GM12864 (cell line): Measurements from ENCODE around the gene THY1.
"Not testable (repeated sequence)": the region's sequence is repeated elsewhere in the genome, so short reads cannot be mapped to it uniquely, and the experiment has no call there.

ENCODE experiments used
- DNase-seq: peaks from one replicate; pipeline ENCODE4 v3.0.0-alpha.2; 2011; ENCODE audit warnings: low read depth
- H3K4me3 ChIP-seq: 2 replicates; pipeline ENCODE4 v1.5.1; 2011; ENCODE audit warnings: mild to moderate bottlenecking, low read depth, low read length, control low read depth
- TF ChIP-seq, protein P1 (sequence below): IDR thresholded peaks from 2 replicates; pipeline ENCODE4 v1.5.1; 2011; ENCODE audit warnings: low read depth, mild to moderate bottlenecking, moderate library complexity, low read length, control low read depth, inconsistent platforms; ENCODE audit errors: missing control alignments

THY1 gene

DNA sequence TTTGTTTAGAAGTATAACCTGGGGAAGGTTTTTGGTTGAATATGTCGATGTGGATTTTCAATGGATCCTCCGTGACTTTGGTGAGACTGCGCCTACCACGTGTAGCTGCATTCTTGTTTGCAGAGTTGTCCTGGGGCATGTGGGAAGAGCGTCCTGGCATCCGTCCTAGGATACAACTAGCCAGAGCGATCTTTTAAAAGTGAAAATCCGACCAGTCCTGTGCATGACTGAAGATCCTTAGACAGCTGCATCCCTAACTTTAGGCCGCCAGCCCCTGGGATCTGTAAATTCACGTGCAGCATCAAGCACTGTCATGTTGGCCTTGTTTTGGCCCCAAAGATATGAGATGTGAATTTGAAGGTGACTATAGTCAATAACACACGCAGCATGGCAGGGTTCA lies 22.4 kb upstream of the THY1 start:
- TF ChIP-seq, protein P1, sequence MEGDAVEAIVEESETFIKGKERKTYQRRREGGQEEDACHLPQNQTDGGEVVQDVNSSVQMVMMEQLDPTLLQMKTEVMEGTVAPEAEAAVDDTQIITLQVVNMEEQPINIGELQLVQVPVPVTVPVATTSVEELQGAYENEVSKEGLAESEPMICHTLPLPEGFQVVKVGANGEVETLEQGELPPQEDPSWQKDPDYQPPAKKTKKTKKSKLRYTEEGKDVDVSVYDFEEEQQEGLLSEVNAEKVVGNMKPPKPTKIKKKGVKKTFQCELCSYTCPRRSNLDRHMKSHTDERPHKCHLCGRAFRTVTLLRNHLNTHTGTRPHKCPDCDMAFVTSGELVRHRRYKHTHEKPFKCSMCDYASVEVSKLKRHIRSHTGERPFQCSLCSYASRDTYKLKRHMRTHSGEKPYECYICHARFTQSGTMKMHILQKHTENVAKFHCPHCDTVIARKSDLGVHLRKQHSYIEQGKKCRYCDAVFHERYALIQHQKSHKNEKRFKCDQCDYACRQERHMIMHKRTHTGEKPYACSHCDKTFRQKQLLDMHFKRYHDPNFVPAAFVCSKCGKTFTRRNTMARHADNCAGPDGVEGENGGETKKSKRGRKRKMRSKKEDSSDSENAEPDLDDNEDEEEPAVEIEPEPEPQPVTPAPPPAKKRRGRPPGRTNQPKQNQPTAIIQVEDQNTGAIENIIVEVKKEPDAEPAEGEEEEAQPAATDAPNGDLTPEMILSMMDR: no peak
- no peak overlapping the region for H3K4me3 ChIP-seq
- no peak for DNase-seq

DNA sequence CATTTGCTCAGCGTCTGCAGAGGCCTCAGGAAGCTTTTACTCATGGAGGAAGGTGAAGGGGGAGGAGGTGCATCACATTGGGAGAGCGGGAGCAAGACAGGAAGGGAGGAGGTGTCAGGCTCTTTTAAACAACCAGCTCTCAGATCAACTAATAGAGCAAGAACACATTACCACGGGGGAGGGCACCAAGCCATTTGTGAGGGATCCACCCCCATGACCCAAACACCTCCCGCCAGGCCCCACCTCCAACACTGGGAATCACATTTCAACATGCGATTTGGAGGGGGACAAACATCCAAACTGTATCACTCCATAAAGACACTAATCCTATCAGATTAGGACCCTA lies 18.9 kb upstream of the THY1 start:
- no peak for DNase-seq
- H3K4me3 ChIP-seq: no peak overlapping the region
- TF ChIP-seq, protein P1: no peak

DNA sequence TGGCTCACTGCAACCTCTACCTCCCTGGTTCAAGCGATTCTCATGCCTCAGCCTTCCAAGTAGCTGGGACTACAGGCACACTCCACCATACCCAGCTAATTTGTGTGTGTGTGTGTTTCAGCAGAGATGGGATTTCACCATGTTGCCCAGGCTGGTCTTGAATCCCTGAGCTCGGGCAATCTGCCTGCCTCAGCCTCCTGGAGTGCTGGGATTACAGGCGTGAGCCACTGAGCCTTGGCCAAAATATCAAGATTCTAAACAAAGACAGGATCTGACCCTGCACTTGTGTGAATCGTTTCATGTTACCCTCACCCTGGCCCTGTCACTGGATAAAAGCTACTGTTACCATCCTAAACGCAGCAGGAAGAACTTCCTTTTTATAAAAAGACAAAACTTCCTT lies 15.6 kb upstream of the THY1 start:
- TF ChIP-seq, protein P1: no peak
- no peak for DNase-seq
- H3K4me3 ChIP-seq: no peak overlapping the region

DNA sequence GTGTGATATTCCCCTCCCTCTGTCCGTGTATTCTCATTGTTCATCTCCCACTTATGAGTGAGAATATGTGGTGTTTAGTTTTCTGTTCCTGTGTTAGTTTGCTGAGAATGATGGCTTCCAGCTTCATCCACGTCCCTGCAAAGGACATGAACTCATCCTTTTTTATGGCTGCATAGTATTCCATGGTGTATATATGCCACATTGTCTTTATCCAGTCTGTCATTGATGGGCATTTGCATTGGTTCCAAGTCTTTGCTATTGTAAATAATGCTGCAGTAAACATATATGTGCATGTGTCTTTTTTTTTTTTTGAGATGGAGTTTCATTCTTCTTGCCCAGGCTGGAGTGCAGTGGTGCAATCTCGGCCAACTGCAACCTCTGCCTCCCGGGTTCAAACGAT lies 14.5 kb upstream of the THY1 start:
- not testable (repeated sequence) for DNase-seq, H3K4me3 ChIP-seq

DNA sequence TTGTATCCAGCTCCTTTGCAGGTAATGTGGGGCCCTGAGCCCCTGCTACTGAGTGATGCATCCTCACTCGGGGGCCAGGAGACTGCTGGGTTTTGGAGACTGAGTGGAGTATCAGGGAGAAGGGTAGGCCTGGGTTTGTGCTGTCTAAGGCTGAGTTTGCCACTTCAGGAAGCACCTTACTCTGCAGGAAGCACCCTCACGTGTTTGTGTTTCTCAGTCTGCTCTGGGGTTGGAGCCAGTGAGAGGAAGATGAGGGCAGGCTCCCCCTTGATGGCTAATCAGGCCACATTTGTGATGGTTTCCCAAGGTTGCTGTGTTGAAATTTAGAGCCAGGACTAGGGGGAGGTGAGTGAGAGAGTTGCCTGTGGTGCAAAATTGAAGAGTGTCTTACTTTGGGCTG lies 13.7 kb upstream of the THY1 start:
- no peak overlapping the region for H3K4me3 ChIP-seq
- no peak for DNase-seq
- TF ChIP-seq, protein P1: no peak

DNA sequence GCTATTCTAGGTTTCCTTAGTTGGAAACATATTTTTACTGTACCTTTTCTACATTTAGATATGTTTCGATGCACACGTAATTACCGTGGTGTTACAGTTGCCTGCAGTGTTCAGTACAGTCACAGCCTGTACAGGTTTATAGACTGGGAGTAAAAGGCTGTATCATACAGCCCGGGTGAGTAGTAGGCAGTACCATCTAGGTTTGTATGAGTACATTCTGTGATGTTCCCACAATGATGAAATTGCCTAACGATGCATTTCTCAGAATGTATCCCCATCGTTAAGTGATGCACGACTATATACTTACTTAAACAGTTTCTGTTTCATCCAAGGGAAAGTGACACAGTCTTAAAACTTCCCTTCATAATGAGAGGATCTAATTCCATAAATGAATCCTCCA lies 13.1 kb upstream of the THY1 start:
- no peak overlapping the region for H3K4me3 ChIP-seq
- TF ChIP-seq, protein P1: no peak
- no peak for DNase-seq

DNA sequence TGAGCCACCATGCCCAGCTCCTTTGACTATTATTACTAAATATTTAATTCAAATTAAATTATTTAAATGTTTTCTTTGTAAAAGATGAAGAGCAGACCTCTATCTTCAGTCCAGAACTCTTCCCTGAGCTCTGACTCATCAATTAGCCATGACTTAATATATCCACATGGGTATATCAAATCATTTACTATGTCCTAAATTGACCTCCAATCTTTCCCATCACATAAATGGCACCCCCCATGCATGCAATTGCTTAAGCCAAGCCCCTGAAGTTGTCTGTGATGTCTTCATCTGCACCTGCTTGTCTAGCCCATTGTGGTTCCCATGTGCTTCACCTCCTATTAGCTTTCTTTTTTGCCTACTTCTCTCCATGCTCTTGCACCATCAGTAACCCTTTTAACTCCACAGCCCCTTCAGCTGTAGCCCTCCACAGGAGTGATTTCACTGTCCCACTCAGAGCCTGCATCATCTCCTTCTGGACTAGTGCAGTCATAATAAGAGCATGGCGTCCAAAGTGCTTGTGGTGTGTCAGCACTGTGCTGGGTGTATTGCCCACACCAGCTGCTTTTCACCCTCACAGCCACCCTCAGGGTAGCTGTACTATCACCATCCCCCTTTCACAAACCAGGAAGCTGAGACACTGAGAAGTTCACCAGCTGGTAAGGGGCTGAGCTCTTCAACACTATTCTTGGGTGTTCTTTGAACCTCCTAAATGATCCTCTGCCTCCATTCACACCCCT lies 11.8 kb upstream of the THY1 start:
- H3K4me3 ChIP-seq: no peak overlapping the region
- DNase-seq: no peak
- TF ChIP-seq, protein P1: no peak
